Right lobe of liver (tissue), 6 donors: ENCODE results near the gene ZFP92. TPM values are rescaled to one million over a fixed set of nuclear protein-coding genes. Genes with fewer than 3 reads are reported as not detected.

Experiments used
- ATAC-seq, 4 donors: fragments of 200-7000 bp; cut with Tn5 transposase; one replicate each; pipeline ENCODE4 v1.9.1; 2020; ENCODE audit warnings: mild to moderate bottlenecking in 4 of 4, moderate library complexity in 4 of 4
- DNase-seq, 3 donors: peaks; one replicate each; pipeline ENCODE4 v3.0.0-alpha.2; 2020
- H3K27ac ChIP-seq, 3 donors: fragments of 200-600 bp; one replicate each; pipeline ENCODE4 v1.8.0; 2022
- H3K27me3 ChIP-seq, 2 donors: fragments of 200-600 bp; one replicate each; pipeline ENCODE4 v1.8.0; 2022
- H3K36me3 ChIP-seq, 4 donors: fragments of 200-600 bp; sonication (generic) in 1 of 4; one replicate each; pipeline versions ENCODE4 v1.5.1 to v1.8.0; 2017 to 2022; ENCODE audit warnings: control low read depth in 1 of 4
- H3K4me1 ChIP-seq, 4 donors: fragments of 200-600 bp; sonication (generic) in 1 of 4; one replicate each; pipeline versions ENCODE4 v1.5.1 to v1.8.0; 2017 to 2022; ENCODE audit warnings: control low read depth in 1 of 4
- H3K4me3 ChIP-seq, 3 donors: fragments of 200-600 bp; one replicate each; pipeline ENCODE4 v1.8.0; 2022
- H3K9me3 ChIP-seq, 4 donors: fragments of 200-600 bp; sonication (generic) in 1 of 4; one replicate each; pipeline versions ENCODE4 v1.5.1 to v1.8.0; 2017 to 2022; ENCODE audit warnings: control low read depth in 1 of 4
- POLR2A ChIP-seq: fragments of 450-650 bp; IDR thresholded peaks from one replicate; pipeline ENCODE4 v1.6.1; 2017; ENCODE audit warnings: antibody characterized with exemption, mild to moderate bottlenecking
- WGBS: methylation state at CpG from one replicate; pipeline ENCODE4 v1.1.6; 2018; ENCODE audit warnings: low coverage, low lambda C conversion rate; ENCODE audit not compliant: insufficient coverage; ENCODE audit errors: missing lambda C conversion rate; 5-methylcytosine and 5-hydroxymethylcytosine counted together
- intact Hi-C, 2 donors: fragments of 100-400 bp; cut with DNase I; formaldehyde crosslinking; loops; one replicate each; pipeline versions ENCODE4 v1.11.2 to v1.14.1; 2022
- small RNA-seq, 2 experiments: library from RNA; depleted of rRNA; stranded (forward); fragments of <200 nt; gene quantifications; one replicate each; pipeline ENCODE3, GENCODE V24; 2016
- total RNA-seq, 6 experiments: library from RNA; depleted of rRNA in 2 of 6; stranded (reverse); fragments of >200 nt in 2 of 6; fragmentation: NEBNext Ultra II Directional in 3 of 6; extraction: Animal tissue kit (Norgen Biotek cat#: 25700) in 3 of 6; gene quantifications; one replicate each; pipeline versions ENCODE4 v1.1.0 to v1.2.4, GENCODE V29; 2016 to 2023
- TF ChIP-seq, protein P1 (sequence below), 4 donors: fragments of 200-600 bp in 3 of 4; fragments of 450-650 bp in 1 of 4; IDR thresholded peaks; one replicate each; pipeline versions ENCODE4 v1.5.1 to v1.8.0; 2016 to 2022; ENCODE audit warnings: antibody characterized with exemption in 4 of 4, mild to moderate bottlenecking in 2 of 4
- donor health status: DM: no; HTN: yes; CAD: no.
- donor health status: DM: no; HTN: no; CAD: no.
- donor health status: DM: no; HTN: no; CAD: no.
- donor health status: DM: no; HTN: yes; CAD: no.
- donor health status: DM: no; HTN: yes; CAD: no.

The ZFP92 gene
- total RNA-seq, 6 experiments from 2014 or later, result 0.31 to 1.4 (median 0.41) TPM

DNA sequence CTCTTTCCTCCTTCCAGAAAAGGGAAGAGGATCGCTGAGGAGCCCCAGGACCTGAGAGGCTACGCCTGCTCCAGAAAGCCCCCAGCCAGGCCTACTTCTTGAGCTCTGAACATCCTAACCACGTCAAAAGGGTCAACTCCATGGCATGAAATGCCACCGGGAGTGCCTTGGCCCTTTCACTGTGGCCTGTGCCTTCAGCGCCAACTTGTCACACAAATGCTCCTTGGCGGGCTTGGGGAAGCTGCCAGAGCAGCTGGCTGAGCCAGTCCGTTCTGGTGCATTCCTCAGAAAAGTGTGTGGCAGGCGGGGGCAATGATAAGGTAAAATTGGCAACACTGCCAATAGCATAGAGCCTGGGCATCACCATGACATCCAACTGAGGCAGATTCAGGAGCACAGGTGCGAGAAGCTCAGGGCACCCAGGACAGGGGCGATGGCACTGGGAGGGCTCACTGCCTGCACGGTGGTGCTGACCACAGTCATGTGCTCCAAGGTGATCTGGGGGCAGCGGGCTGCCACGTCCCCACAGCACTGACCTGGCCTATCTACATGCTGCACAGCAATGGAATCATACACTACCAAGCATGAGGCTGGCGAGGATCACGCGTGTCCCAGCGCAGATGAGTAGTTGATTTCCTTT lies 46.7 kb downstream of the ZFP92 start:
- H3K27ac ChIP-seq, result no peak overlapping the region
- 54% methylated on average over 3 of the region's 17 CpGs for WGBS
- H3K36me3 ChIP-seq, result no peaks in the 10 kb centered on the region
- no peaks in the 10 kb centered on the region for H3K9me3 ChIP-seq
- H3K4me3 ChIP-seq, result no peak overlapping the region
- no peak for ATAC-seq
- no peak for DNase-seq
- TF ChIP-seq, protein P1, sequence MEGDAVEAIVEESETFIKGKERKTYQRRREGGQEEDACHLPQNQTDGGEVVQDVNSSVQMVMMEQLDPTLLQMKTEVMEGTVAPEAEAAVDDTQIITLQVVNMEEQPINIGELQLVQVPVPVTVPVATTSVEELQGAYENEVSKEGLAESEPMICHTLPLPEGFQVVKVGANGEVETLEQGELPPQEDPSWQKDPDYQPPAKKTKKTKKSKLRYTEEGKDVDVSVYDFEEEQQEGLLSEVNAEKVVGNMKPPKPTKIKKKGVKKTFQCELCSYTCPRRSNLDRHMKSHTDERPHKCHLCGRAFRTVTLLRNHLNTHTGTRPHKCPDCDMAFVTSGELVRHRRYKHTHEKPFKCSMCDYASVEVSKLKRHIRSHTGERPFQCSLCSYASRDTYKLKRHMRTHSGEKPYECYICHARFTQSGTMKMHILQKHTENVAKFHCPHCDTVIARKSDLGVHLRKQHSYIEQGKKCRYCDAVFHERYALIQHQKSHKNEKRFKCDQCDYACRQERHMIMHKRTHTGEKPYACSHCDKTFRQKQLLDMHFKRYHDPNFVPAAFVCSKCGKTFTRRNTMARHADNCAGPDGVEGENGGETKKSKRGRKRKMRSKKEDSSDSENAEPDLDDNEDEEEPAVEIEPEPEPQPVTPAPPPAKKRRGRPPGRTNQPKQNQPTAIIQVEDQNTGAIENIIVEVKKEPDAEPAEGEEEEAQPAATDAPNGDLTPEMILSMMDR (IDR thresholded peaks at IDR 0.05), result no peak
- TF ChIP-seq POLR2A, result no peak
- H3K27me3 ChIP-seq, result no peaks in the 10 kb centered on the region
- no peaks in the 10 kb centered on the region for H3K4me1 ChIP-seq
- intact Hi-C loops, result no loop called here

DNA sequence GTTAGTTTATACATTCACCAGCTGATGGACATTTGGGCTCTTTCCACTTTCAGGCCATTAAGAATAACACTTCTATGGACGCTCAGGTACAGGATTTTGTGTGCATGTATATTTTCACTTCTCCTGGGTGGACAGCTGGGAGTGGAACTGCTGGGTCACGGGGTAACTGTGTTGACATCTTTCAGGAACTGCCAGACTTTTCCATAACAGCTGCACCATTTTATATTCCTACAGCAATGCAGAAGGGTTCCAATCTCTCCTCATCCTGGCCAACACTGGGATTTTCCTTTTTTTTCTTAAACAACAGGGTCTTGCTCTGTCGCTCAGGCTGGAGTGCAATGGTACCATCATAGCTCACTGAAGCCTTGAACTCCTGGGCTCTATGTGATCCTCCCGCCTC lies 47.2 kb downstream of the ZFP92 start:
- intact Hi-C loops, result no loop called here

DNA sequence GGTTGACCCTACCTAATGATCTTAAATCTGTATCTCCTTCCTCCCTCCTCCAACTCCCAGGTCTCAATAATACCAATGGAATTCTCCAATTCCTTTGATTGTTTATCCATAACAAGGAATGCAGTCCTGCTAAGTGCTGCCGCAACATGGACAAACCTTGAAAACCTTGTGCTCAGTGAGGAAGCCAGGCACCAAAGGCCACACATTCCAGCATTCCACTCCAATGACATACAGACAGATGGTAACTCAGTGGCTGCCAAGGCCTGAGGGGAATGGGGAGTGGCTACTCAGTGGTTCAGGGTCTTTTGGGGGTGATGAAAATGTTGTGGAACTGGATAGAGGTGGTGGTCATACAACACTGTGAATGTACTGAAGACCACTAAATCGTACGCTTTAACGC lies 48.7 kb downstream of the ZFP92 start:
- intact Hi-C loops, result loop anchor here in 1 of 2 donors (5.0 kb wide), 1 partner anchor 47 kb away; no protein-coding TSS in a partner anchor
- WGBS, result 87% methylated on average over 3 of the region's 4 CpGs
- H3K27me3 ChIP-seq, result no peaks in the 10 kb centered on the region

More for the DNA sequence above, 47.2 kb downstream of the ZFP92 start:
- Histone ChIP-seq H3K4me3 (no peak overlapping the region), H3K27me3 (no peaks in the 10 kb centered on the region), H3K27ac (no peak overlapping the region), H3K9me3 (no peaks in the 10 kb centered on the region), H3K36me3 (no peaks in the 10 kb centered on the region), H3K4me1 (no peaks in the 10 kb centered on the region)
- no peak for ATAC-seq
- TF ChIP-seq POLR2A, result no peak
- TF ChIP-seq, protein P1 (IDR thresholded peaks at IDR 0.05), result no peak
- no peak for DNase-seq
- 62% methylated on average over 3 of the region's 4 CpGs for WGBS

DNA sequence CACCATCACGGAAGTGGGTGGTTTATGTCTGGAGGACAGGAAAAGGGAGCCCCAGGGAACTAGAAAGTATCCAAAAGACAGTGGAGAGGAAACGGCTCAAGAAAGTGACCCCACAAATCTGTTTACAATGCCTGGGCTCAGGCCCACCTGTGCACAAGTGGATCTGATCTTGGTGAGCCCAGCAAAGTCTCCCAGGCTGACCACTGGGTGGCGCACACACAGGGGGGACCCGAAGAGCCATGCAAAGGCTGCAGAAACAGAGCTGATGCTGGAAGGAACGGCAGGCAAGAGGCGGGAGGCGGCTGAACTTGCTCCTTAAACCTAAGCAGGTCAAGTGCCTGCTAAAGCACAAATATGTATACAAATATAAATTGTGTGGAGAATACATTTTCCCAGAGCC lies 49.6 kb downstream of the ZFP92 start:
- peak in 1 of 3 donors; percentile 57 for DNase-seq
- 48% methylated on average over 7 of the region's 7 CpGs for WGBS
- H3K4me3 ChIP-seq, result no peak overlapping the region
- ATAC-seq, result peak; percentile 60 to 81 (median 68)
- TF ChIP-seq, protein P1 (IDR thresholded peaks at IDR 0.05), result peak; percentile 32 to 65 (median 52)
- no peak for TF ChIP-seq POLR2A
- intact Hi-C loops, result loop anchor here in 1 of 2 donors (5.0 kb wide), 1 partner anchor 46 kb away; no protein-coding TSS in a partner anchor
- no peaks in the 10 kb centered on the region for H3K27me3 ChIP-seq
- no peaks in the 10 kb centered on the region for H3K36me3 ChIP-seq
- H3K9me3 ChIP-seq, result no peaks in the 10 kb centered on the region
- no peak overlapping the region for H3K27ac ChIP-seq
- H3K4me1 ChIP-seq, result no peaks in the 10 kb centered on the region

More for the DNA sequence above, 48.7 kb downstream of the ZFP92 start:
- DNase-seq (no peak), ATAC-seq (no peak)
- no peaks in the 10 kb centered on the region for H3K36me3 ChIP-seq
- H3K27ac ChIP-seq, result no peak overlapping the region
- TF ChIP-seq, protein P1 (IDR thresholded peaks at IDR 0.05), result no peak
- no peak for TF ChIP-seq POLR2A
- no peak overlapping the region for H3K4me3 ChIP-seq
- H3K9me3 ChIP-seq, result no peaks in the 10 kb centered on the region
- no peaks in the 10 kb centered on the region for H3K4me1 ChIP-seq

Small RNA genes lying within 50 kb of the gene (small RNA-seq; reads per million reads assigned to genes)
- 0 reads per million in 2 experiments for gene RN7SL667P

Other genes starting within 250 kb of the ZFP92 start
- not detected for gene MAGEA1, start 232.2 kb upstream of the ZFP92 start, total RNA-seq
- gene PNMA6F, start 89.7 kb upstream of the ZFP92 start, total RNA-seq, result not detected
- 10 to 100 TPM in 3 of 6 experiments, 1 to 10 TPM in 3; 8.1 to 12.0 (median 10.3) TPM for gene ZNF275, start 77.3 kb upstream of the ZFP92 start, total RNA-seq
- not detected for gene PNMA6E, start 10.1 kb upstream of the ZFP92 start, total RNA-seq
- gene TREX2, start 34.6 kb downstream of the ZFP92 start, total RNA-seq, result under 1 TPM in 4 of 6 experiments, not detected in 2; 0.18 to 0.46 (median 0.23) TPM
- 10 to 100 TPM in 1 of 6 experiments, 1 to 10 TPM in 5; 5.6 to 14.9 (median 8.8) TPM for gene HAUS7, start 59.1 kb downstream of the ZFP92 start, total RNA-seq
- 100 to 1,000 TPM in 4 of 6 experiments, 10 to 100 TPM in 2; 57.0 to 161 (median 122) TPM for gene BGN, start 83.5 kb downstream of the ZFP92 start, total RNA-seq
- under 1 TPM in 1 of 6 experiments, not detected in 5; 0.07 TPM for gene ATP2B3, start 106.2 kb downstream of the ZFP92 start, total RNA-seq
- 10 to 100 TPM in 2 of 6 experiments, 1 to 10 TPM in 4; 5.6 to 14.0 (median 7.5) TPM for gene CCNQ, start 187.7 kb downstream of the ZFP92 start, total RNA-seq
- 1 to 10 TPM in 2 of 6 experiments, under 1 TPM in 4; 0.33 to 3.9 (median 0.69) TPM for gene DUSP9, start 235.7 kb downstream of the ZFP92 start, total RNA-seq